Middle frontal gyrus (tissue), 1 donor: ENCODE data around the gene CHD1.

Experiments
- DNase-seq: peaks from one replicate; pipeline ENCODE4 v3.0.0-alpha.2; 2015; ENCODE audit warnings: low spot score; ENCODE audit errors: extremely low spot score

CHD1 gene

GRCh38 chr5:98936948-98937715 is 8.3 kb upstream of the CHD1 start:
- no peak for DNase-seq

GRCh38 chr5:98935206-98935605 is 6.4 kb upstream of the CHD1 start:
- DNase-seq: no peak

- DNase-seq: no peak
Observed at GRCh38 chr5:98934546-98934945, 5.7 kb upstream of the CHD1 start.

GRCh38 chr5:98933445-98934072 is 4.8 kb upstream of the CHD1 start:
- no peak for DNase-seq

- DNase-seq: no peak
Observed at GRCh38 chr5:98930972-98931762, 2.4 kb upstream of the CHD1 start.

- DNase-seq: no peak
Observed at GRCh38 chr5:98929710-98930298, 997 bp upstream of the CHD1 start.

- no peak for DNase-seq
Observed at GRCh38 chr5:98927989-98928872, 576 bp downstream of the CHD1 start.

- DNase-seq: no peak
Observed at GRCh38 chr5:98927242-98927988, 1.4 kb downstream of the CHD1 start.

- no peak for DNase-seq
Observed at GRCh38 chr5:98923966-98924365, 4.8 kb downstream of the CHD1 start.

- no peak for DNase-seq
Observed at GRCh38 chr5:98921947-98922505, 6.8 kb downstream of the CHD1 start.

- no peak for DNase-seq
Observed at GRCh38 chr5:98917433-98917832, 11.4 kb downstream of the CHD1 start.

GRCh38 chr5:98916540-98916939 is 12.3 kb downstream of the CHD1 start:
- DNase-seq: no peak

- no peak for DNase-seq
Observed at GRCh38 chr5:98913911-98914310, 14.9 kb downstream of the CHD1 start.

- DNase-seq: no peak
Observed at GRCh38 chr5:98911280-98912040, 17.3 kb downstream of the CHD1 start.

GRCh38 chr5:98909363-98909762 is 19.4 kb downstream of the CHD1 start:
- no peak for DNase-seq

GRCh38 chr5:98907951-98908350 is 20.9 kb downstream of the CHD1 start:
- DNase-seq: no peak

GRCh38 chr5:98906756-98907355 is 22.0 kb downstream of the CHD1 start:
- no peak for DNase-seq

- DNase-seq: peak; percentile 20
Observed at GRCh38 chr5:98905857-98906688, 22.7 kb downstream of the CHD1 start.
